GM19372 (cell line): ENCODE results near the gene UCKL1.
"Not testable (repeated sequence)": the region's sequence is repeated elsewhere in the genome, so short reads cannot be mapped to it uniquely, and the experiment has no call there.

Source experiments
- ATAC-seq: cut with Tn5 transposase; IDR thresholded peaks from one replicate; pipeline ENCODE4 v1.9.1; 2021; ENCODE audit warnings: mild to moderate bottlenecking, low read depth, moderate library complexity; ENCODE audit not compliant: unreplicated experiment

UCKL1 gene

GRCh38 chr20:63955827-63956663 is at the start of gene UCKL1:
TSS of gene UCKL1 (minus strand) at chr20:63956416. CDS start at chr20:63956372, 44 bp downstream.
- peak; percentile 75 for ATAC-seq

DNA sequence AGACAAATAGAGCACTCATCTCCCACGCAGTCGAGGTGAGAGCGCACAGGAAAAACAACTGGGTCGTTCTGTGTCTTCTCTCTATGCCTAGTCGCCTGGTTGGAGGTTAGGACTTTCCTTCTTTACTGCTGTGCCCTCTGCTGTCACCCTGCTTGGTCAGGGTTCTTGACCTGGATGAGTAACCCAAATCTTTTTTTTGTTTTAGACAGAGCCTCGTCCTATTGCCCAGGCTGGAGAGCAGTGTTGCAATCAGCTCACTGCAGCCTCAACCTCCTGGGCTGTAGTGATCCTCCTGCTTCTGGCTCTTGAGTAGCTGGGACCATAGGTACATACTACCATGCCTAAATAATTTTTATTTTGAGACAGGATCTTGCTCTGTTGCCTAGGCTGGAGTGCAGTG is 49.2 kb upstream of the UCKL1 start:
- ATAC-seq, result no peak

DNA sequence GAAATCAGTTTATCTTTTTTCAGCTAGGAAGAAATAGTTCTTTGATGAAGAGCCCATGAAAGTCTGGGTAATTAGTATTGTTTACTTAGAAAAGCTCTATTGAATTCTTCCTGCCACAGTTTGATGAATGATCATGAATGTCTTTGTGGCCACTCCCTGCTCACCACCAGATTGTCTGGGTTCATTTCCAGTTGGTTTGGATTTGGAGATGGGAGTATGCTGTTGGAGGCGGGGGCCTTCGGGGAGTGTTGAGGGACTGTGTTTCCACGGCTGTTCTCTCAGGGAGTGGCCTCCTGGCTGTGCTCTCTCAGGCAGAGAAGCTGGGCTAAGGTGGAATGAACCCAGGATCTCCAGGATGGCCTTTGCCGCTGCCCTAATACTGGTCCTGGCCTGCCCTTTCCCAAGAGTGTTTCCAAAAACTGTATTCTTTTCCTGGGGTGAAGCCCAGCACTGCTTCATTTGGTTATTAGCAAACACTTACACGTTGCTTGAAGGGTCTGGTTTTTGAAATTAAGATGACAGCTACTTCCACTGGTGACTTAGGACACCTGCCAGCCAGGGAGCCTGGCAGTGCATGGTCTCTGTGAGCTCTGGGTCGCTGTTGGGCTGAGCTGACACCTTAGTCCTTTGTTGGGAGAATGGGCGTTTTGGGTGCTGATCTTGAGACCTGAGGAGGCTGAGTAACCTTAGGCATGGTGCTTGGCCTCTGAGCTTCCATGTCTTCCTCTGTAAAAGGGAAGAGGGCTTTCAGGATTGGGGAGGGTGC is 47.9 kb upstream of the UCKL1 start:
- ATAC-seq, result no peak

GRCh38 chr20:64001607-64002011 is 45.4 kb upstream of the UCKL1 start:
- ATAC-seq, result no peak

GRCh38 chr20:64000906-64001305 is 44.7 kb upstream of the UCKL1 start:
- ATAC-seq, result no peak

DNA sequence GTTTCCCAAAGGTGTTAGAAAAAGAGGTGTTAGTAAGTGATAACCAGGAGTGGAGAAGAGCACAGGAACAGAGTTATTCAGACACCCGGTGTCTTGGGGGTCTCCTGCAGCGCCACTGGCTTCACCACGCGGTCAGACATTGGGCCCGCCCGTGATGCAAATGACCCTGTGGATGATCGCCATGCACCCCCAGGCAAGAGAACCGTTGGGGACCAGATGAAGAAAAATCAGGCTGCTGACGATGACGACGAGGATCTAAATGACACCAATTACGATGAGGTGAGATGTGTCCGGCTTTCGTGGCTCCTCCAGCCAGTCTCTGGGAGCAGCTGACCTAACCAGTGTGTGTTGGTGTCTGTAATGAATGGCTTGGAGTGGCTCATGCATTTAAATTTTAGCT is 26.7 kb upstream of the UCKL1 start:
- ATAC-seq, result no peak

GRCh38 chr20:63980806-63981728 is 24.9 kb upstream of the UCKL1 start, which contains the start of gene PRPF6:
TSS of gene PRPF6 (plus strand) at chr20:63981132. CDS start at chr20:63981246, 114 bp downstream.
- peak; percentile 57 for ATAC-seq

DNA sequence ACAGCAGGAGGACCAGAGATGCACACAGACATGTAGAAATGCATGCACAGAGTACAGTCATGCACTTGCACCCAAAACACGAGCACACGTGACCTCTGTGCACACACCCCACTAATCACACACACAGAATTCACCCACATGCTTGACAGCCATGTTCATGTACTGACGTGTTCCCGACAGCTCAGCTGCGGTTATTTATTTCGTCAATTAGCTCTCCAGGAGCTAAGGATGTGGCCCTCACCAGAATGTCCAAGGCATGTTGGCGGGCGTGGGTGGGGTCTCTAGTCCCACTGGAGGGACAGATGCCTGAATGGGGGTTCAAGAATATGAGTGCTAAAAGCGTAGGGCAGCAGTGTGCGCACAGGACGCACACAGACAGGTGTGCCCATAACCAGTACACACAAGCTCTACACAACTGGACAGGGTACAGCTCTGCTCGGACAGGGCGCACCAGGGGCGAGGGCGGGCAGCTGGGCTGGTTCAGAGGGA is 24.1 kb upstream of the UCKL1 start:
- no peak for ATAC-seq

DNA sequence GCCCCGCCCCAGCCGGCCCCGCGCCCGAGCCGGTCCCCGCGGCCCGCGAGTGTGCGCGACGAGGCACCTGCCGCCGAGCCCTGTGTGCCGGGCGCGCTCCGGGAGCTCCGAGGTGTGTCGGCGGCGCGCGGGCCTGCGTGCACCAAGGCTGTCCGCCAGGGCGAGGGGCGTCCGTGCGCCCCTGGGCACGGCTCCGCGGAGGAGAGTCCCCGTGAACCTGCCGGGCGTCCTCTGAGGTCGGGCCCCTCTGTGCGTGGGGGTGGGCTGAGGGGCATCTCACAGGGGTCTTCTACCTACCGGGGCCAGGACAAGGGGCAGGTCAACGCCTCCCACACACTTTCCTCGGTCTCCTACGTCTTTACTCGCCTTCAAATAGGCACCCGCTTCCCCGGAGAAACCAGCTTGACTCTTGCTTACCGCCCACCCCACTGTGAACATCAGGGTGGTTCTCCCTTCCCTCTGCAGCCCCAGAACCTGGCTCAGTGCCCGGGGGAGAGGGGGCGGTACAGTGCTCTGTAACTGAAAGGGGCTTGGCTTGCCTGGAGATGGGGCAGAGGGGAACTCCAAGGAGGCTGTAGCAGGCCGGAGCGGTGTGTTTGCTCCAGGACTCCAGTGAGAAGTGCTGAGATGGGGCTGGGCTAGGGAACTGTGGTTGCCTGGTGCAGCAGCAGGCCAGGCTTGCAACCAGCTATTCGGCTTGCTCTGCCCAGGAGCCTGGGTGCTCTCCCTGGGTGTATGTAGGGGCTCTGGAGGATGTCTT is 23.5 kb upstream of the UCKL1 start, which contains the start of gene SAMD10:
Gene SAMD10, minus strand, starts transcription at position 86 of the 760 bp plus-strand sequence. CDS start 175 bp downstream, outside the sequence.
- ATAC-seq, result no peak

GRCh38 chr20:63979229-63979556 is 23.0 kb upstream of the UCKL1 start:
- no peak for ATAC-seq

DNA sequence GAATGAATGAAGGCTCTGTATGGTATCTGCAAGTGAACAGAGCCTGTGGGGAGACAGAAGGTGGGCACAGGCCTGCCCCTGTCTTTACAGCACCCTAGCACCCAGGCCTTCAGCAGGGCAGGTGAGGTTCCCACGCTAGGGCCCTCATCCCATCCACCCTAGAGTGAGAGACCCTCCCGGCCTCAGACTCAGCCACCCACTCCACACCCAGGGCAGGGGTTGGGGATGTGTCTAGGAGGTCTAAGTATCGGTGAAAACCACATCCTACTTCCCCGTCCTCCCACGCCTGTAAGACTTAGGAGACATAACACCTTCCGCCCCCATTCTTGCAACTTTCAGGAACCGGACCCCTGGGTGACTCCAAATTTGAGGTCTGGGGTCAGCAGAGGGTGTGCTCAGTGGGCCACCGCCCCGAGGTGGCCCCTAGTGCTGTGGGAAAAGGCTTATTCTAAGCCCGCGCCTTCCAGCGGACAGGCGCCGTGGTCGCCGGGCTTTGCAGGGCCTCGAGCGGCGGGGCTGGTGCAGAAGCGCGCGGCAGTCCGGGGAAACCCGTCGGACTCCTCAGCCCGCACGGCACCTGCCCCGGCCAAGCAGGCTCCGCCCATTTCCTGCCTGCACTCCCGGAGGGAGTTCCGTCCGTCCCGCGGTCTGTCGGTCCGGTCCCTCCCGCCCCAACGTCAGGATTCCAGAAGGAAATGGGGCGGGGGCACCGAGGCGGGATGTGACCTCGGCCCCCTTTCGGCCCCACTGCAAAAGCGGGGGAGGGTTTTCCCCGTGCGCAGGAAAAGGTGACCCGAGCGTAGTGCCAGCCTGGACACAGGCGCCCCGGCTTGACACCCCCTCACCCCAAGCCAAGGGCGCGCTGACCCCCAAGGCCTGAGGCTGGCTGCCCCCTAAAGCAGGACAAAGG is 22.4 kb upstream of the UCKL1 start:
- ATAC-seq, result no peak

DNA sequence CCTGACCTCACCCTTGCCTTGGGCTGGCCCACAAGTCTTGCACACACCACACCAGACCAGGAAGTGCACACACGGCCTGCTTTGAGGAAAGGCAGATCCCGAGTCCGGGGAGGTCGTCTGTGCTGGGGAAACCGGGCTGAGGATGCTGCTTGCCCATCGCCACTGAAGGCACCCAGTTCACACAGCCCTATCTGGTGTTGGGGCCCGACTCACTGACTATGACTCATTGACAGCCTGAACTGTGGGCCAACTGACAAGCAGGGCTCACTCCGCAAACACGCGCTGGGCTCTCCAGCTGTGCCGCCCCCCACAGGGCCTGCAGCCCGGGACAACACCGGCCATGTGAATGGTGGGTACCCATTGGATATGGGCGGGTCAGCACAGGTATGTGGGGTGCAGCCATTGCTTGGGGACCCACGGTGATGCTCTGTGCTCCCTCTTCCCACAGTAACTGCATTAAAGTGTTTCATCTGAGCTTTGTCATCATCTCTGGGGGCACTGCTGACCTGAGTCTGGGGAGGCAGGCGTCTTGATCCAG is 21.6 kb upstream of the UCKL1 start:
- ATAC-seq, result no peak

DNA sequence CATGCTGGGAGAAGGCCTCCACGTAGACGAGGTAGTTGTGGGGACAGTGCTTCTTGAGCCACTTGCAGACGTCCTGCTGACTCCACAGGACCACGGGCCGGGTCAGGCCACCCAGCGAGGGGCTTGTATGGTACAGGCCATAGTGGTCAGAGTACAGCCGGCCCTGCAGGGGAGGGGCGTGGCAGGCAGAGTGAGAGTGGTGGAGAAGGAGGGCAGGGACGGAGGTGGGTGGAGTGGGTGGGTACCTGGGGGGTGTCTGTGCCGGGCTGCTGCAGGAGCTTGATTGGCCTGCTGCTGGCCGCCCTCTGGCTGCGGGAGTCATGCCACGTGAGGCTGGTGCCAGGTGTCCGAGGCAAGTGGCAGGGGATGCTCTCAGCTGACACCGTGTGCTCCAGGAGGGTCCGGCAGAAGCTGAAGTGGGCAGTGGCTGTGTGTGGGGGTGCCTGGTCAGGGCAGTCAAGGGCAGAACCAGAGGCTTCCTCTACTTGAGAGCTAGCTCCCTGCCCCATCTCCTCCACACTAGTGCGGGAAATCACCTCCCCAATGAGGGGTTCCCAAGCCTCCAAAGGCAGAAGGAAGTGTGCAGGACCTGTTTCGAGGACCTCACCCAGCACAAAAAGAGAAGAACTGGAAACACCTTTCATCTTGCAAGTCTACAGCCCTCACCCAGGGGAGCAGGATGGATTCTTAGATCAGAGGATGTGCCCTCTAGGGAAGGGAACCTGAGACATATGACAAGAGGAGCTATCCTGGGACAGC is 20.9 kb upstream of the UCKL1 start:
- ATAC-seq, result no peak

- ATAC-seq, result not testable (repeated sequence)
These were observed 20.3 kb upstream of the UCKL1 start for GRCh38 chr20:63976511-63976910.

GRCh38 chr20:63974402-63975200 is 18.4 kb upstream of the UCKL1 start:
- no peak for ATAC-seq

GRCh38 chr20:63973636-63974401 is 17.6 kb upstream of the UCKL1 start:
- no peak for ATAC-seq
